AG04449 (cell line): ENCODE results near the gene ZNF577.
"Not testable (repeated sequence)": the region's sequence is repeated elsewhere in the genome, so short reads cannot be mapped to it uniquely, and the experiment has no call there.

Experiments
- CTCF ChIA-PET: fragments of 350-600 bp; formaldehyde crosslinking; extraction: SDS; loops from one replicate; lab custom pipeline; 2021; ENCODE audit warnings: antibody characterized with exemption; lab: Yijun Ruan, JAX
- POLR2A ChIA-PET: fragments of 400-600, 350-600 bp; formaldehyde crosslinking; extraction: SDS; loops from one replicate; lab custom pipeline; 2020; ENCODE audit warnings: antibody characterized with exemption, inconsistent platforms; lab: Yijun Ruan, JAX
- DNase-seq: peaks from one replicate; pipeline ENCODE4 v3.0.0-alpha.2; 2010; ENCODE audit warnings: low read depth, low spot score
- H3K4me3 ChIP-seq: 2 replicates; pipeline ENCODE4 v1.5.1; 2011; ENCODE audit warnings: low read depth, mild to moderate bottlenecking, control low read depth, low read length
- TF ChIP-seq, protein P1 (sequence below): IDR thresholded peaks from one replicate; pipeline ENCODE4 v1.5.1; 2011; ENCODE audit warnings: mild to moderate bottlenecking, moderate library complexity, low read length, control low read depth, inconsistent platforms; ENCODE audit not compliant: insufficient read depth; ENCODE audit errors: missing control alignments

Gene ZNF577

GRCh38 chr19:51921949-51922348, 34.2 kb upstream of the ZNF577 start:
- DNase-seq: no peak
- ChIA-PET CTCF (no interaction called here), POLR2A (no interaction called here)
- TF ChIP-seq, protein P1, sequence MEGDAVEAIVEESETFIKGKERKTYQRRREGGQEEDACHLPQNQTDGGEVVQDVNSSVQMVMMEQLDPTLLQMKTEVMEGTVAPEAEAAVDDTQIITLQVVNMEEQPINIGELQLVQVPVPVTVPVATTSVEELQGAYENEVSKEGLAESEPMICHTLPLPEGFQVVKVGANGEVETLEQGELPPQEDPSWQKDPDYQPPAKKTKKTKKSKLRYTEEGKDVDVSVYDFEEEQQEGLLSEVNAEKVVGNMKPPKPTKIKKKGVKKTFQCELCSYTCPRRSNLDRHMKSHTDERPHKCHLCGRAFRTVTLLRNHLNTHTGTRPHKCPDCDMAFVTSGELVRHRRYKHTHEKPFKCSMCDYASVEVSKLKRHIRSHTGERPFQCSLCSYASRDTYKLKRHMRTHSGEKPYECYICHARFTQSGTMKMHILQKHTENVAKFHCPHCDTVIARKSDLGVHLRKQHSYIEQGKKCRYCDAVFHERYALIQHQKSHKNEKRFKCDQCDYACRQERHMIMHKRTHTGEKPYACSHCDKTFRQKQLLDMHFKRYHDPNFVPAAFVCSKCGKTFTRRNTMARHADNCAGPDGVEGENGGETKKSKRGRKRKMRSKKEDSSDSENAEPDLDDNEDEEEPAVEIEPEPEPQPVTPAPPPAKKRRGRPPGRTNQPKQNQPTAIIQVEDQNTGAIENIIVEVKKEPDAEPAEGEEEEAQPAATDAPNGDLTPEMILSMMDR: no peak
- no peak overlapping the region for H3K4me3 ChIP-seq

- TF ChIP-seq, protein P1: no peak
- no peak overlapping the region for H3K4me3 ChIP-seq
- ChIA-PET POLR2A (no interaction called here), CTCF (no interaction called here)
- no peak for DNase-seq
Measured at GRCh38 chr19:51919606-51920005, 31.9 kb upstream of the ZNF577 start.

DNA sequence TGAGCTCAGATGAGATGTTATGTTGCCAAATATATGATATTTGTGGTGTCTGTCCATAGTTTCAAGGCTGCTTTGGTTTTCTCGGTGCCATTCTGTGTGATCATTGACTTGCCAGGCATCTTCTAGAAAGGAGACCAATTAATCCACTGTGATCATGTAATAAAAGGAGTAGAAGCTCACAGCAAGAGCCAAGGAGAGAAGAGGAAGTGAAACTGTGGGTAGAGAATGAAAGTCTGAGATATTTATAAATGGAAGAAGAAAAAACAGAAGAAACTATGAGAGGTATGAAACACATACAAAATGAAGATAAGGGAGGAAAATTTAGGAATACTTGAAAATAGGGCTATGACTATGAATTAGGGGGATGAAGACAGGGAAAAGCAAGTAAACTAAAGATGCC, 28.4 kb upstream of the ZNF577 start:
- no peak overlapping the region for H3K4me3 ChIP-seq
- TF ChIP-seq, protein P1: no peak
- no peak for DNase-seq
- POLR2A ChIA-PET: no interaction called here
- CTCF ChIA-PET: no interaction called here

- H3K4me3 ChIP-seq: no peak overlapping the region
- ChIA-PET POLR2A (no interaction called here), CTCF (no interaction called here)
- no peak for DNase-seq
- TF ChIP-seq, protein P1: no peak
Measured at GRCh38 chr19:51915324-51915867, 27.6 kb upstream of the ZNF577 start.

- DNase-seq, H3K4me3 ChIP-seq, CTCF ChIA-PET, POLR2A ChIA-PET: not testable (repeated sequence)
Measured at GRCh38 chr19:51907981-51908380, 20.2 kb upstream of the ZNF577 start.

- H3K4me3 ChIP-seq, CTCF ChIA-PET, POLR2A ChIA-PET, DNase-seq: not testable (repeated sequence)
Measured at GRCh38 chr19:51906108-51906507, 18.4 kb upstream of the ZNF577 start.

GRCh38 chr19:51905639-51906038, 17.9 kb upstream of the ZNF577 start:
- POLR2A ChIA-PET, DNase-seq, H3K4me3 ChIP-seq, CTCF ChIA-PET: not testable (repeated sequence)

DNA sequence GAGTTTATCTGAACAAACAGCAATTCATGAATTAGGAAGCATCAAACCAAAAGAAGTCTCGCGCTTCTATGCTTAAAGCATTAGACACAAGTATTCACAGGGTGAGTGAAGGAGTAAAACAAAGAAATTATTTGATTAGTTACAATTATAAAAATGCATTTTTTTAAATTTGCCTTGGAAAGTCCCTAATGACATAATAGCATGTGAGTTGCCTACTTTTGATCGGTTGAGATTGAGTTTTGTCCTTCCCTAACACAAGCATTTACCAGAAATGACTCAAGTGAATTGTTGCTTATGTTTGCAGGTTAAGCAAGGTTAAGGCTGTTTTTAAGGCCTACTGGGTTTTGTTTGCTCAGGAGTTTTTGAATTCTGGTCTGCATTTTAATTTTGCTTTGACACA, 17.5 kb upstream of the ZNF577 start:
- TF ChIP-seq, protein P1: no peak
- ChIA-PET POLR2A (no interaction called here), CTCF (no interaction called here)
- no peak overlapping the region for H3K4me3 ChIP-seq
- DNase-seq: no peak
